Measurements from ENCODE around the gene HAUS3. TPM values are rescaled to one million over a fixed set of nuclear protein-coding genes. Genes with fewer than 3 reads are reported as not detected.
A peak's percentile ranks its signal among the peaks of the same experiment; 100 is the strongest.

The HAUS3 gene
- total RNA-seq, 4 donors from 2014 or later: 4.8 to 12.1 (median 9.5) TPM

- Histone ChIP-seq H3K27me3 (no peaks in the 10 kb centered on the region), H3K27ac (no peak overlapping the region), H3K9me3 (no peaks in the 10 kb centered on the region), H3K36me3 (no peaks in the 10 kb centered on the region), H3K4me1 (peaks cover 0 to 14% of the 10 kb centered on the region in 2 donors), H3K4me3 (no peak overlapping the region)
- ATAC-seq (peak; percentile 89 to 93), DNase-seq (peak; percentile 39 to 57)
- intact Hi-C loops (cut with DNase I; ENCODE audit: low total_unique reads): loop anchor here (1.0 kb wide), 2 partner anchors 221 to 242 kb away; no protein-coding TSS in a partner anchor
- in situ Hi-C loops (cut with MboI; ENCODE audit: low sequenced_read_pairs in 4 of 4): loop anchor here (10.0 to 25.0 kb wide), 4 partner anchors 225 to 767 kb away; partner anchors contain the start of gene RNF4 (in 3 of the 4)
- peak; percentile 68 to 87 (median 82) for TF ChIP-seq CTCF (IDR thresholded peaks at IDR 0.05 in 4 of 5, conservative IDR thresholded peaks at IDR 0.05 in 1 of 5)
- no peak for TF ChIP-seq POLR2A (IDR thresholded peaks at IDR 0.05)
These were observed 21.8 kb downstream of the HAUS3 start for GRCh38 chr4:2220016-2220630.

- no peak for DNase-seq
- TF ChIP-seq POLR2A (IDR thresholded peaks at IDR 0.05): no peak
- TF ChIP-seq CTCF (IDR thresholded peaks at IDR 0.05 in 4 of 5, conservative IDR thresholded peaks at IDR 0.05 in 1 of 5): no peak
- intact Hi-C loops (cut with DNase I; ENCODE audit: low total_unique reads) (no loop called here), in situ Hi-C loops (cut with MboI; ENCODE audit: low sequenced_read_pairs in 4 of 4) (loop anchor here in 2 of 4 donors (10.0 to 25.0 kb wide), 3 partner anchors 226 to 768 kb away; partner anchors contain the start of gene RNF4 (in 1 of the 2))
- Histone ChIP-seq H3K36me3 (no peaks in the 10 kb centered on the region), H3K4me3 (no peak overlapping the region), H3K27me3 (no peaks in the 10 kb centered on the region), H3K9me3 (no peaks in the 10 kb centered on the region), H3K27ac (no peak overlapping the region), H3K4me1 (peaks cover 0 to 14% of the 10 kb centered on the region in 2 donors)
- peak in 1 of 2 donors; percentile 57 for ATAC-seq
These were observed 22.6 kb downstream of the HAUS3 start for GRCh38 chr4:2219233-2219760.

- H3K27me3 ChIP-seq: no peaks in the 10 kb centered on the region
- no peak overlapping the region for H3K4me3 ChIP-seq
- DNase-seq (no peak), ATAC-seq (no peak)
- in situ Hi-C loops (cut with MboI; ENCODE audit: low sequenced_read_pairs in 4 of 4) (loop anchor here in 2 of 4 donors (10.0 to 25.0 kb wide), 3 partner anchors 226 to 769 kb away; partner anchors contain the start of gene RNF4 (in 1 of the 2)), intact Hi-C loops (cut with DNase I; ENCODE audit: low total_unique reads) (no loop called here)
- H3K27ac ChIP-seq: no peak overlapping the region
- H3K9me3 ChIP-seq: no peaks in the 10 kb centered on the region
- H3K4me1 ChIP-seq: peaks cover 0 to 14% of the 10 kb centered on the region in 2 donors
- no peak for TF ChIP-seq CTCF (IDR thresholded peaks at IDR 0.05 in 4 of 5, conservative IDR thresholded peaks at IDR 0.05 in 1 of 5)
- TF ChIP-seq POLR2A (IDR thresholded peaks at IDR 0.05): no peak
- H3K36me3 ChIP-seq: no peaks in the 10 kb centered on the region
These were observed 23.5 kb downstream of the HAUS3 start for GRCh38 chr4:2218436-2218835.

GRCh38 chr4:2217726-2218125 is 24.2 kb downstream of the HAUS3 start:
- Histone ChIP-seq H3K36me3 (no peaks in the 10 kb centered on the region), H3K4me3 (no peak overlapping the region), H3K4me1 (peaks cover 0 to 13% of the 10 kb centered on the region in 2 donors), H3K27ac (no peak overlapping the region), H3K9me3 (no peaks in the 10 kb centered on the region), H3K27me3 (no peaks in the 10 kb centered on the region)
- intact Hi-C loops (cut with DNase I; ENCODE audit: low total_unique reads) (no loop called here), in situ Hi-C loops (cut with MboI; ENCODE audit: low sequenced_read_pairs in 4 of 4) (loop anchor here in 2 of 4 donors (10.0 to 25.0 kb wide), 3 partner anchors 227 to 770 kb away; partner anchors contain the start of gene RNF4 (in 1 of the 2))
- TF ChIP-seq POLR2A (IDR thresholded peaks at IDR 0.05): no peak
- no peak for TF ChIP-seq CTCF (IDR thresholded peaks at IDR 0.05 in 4 of 5, conservative IDR thresholded peaks at IDR 0.05 in 1 of 5)
- DNase-seq (no peak), ATAC-seq (no peak)
